Hepatocyte (in vitro differentiated cells): ENCODE results near the gene NKX3-2.

ENCODE experiments used
- CTCF ChIP-seq: fragments of 200-600 bp; sonication (generic); IDR thresholded peaks from 2 replicates; pipeline ENCODE4 v1.5.1; 2016; ENCODE audit warnings: antibody characterized with exemption, mild to moderate bottlenecking; ENCODE audit not compliant: poor library complexity
- EZH2 ChIP-seq: fragments of 200-600 bp; sonication (generic); IDR thresholded peaks from 2 replicates; pipeline ENCODE4 v1.6.1; 2016; ENCODE audit warnings: antibody characterized with exemption, mild to moderate bottlenecking, borderline replicate concordance
- EZH2phosphoT487 ChIP-seq: fragments of 200-600 bp; sonication (generic); IDR thresholded peaks from one replicate; pipeline ENCODE4 v1.6.1; 2018; ENCODE audit warnings: antibody characterized with exemption, mild to moderate bottlenecking, low read depth, moderate library complexity; ENCODE audit not compliant: unreplicated experiment, severe bottlenecking

GRCh38 chr4:13504374-13504773 is 39.9 kb downstream of the NKX3-2 start:
- TF ChIP-seq CTCF (no peak), EZH2 (no peak), EZH2phosphoT487 (no peak)
